Measurements from ENCODE around the gene SNRPA. TPM values are rescaled to one million over a fixed set of nuclear protein-coding genes. Genes with fewer than 3 reads are reported as not detected.
"Not testable (repeated sequence)": the region's sequence is repeated elsewhere in the genome, so short reads cannot be mapped to it uniquely, and the experiment has no call there.

Gene SNRPA
- total and polyA plus RNA-seq, 7 experiments from 2014 or later: 44.1 to 166 (median 69.9) TPM

DNA sequence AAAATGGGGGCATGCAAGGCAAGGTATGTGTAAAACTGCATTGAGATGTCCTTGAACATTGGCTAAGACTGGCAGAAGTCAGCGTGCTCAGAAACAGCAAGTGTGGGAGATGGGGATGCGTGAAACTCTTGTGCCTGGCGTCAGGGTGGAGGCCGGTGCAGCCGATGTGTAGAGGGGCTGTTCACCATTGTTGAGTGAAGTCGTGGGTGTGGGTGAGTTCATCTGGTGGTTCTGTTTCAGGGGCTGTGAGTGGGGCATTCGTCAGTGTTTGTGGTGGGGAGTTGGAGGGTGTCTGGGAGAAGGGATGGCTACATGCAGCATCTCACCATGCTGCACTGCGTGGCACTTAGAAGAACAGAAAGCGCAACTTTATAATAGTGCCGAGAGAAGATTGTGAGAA, 13.0 kb downstream of the SNRPA start:
- POLR2A ChIA-PET: no interaction called here
- Histone ChIP-seq H3K27ac (ENCODE audit: low read depth, low read length) (no peak overlapping the region), H3K4me1 (ENCODE audit: control insufficient read depth in 2 of 2, insufficient read depth in 2 of 2, low read length in 2 of 2) (peaks cover 8 to 17% of the 10 kb centered on the region in 2 donors), H3K4me3 (ENCODE audit: low read length) (no peak overlapping the region), H3K36me3 (ENCODE audit: control insufficient read depth in 2 of 3, insufficient read depth in 3 of 3, low read length in 3 of 3) (peaks cover 32 to 74% (median 52%) of the 10 kb centered on the region in 3 experiments), H3K9me3 (ENCODE audit: control insufficient read depth in 2 of 3, low read length in 3 of 3) (no peaks in the 10 kb centered on the region), H3K27me3 (ENCODE audit: control insufficient read depth in 2 of 2, insufficient read depth in 2 of 2, low read length in 2 of 2) (no peaks in the 10 kb centered on the region)
- no peak for ATAC-seq
- intact Hi-C loops (cut with micrococcal nuclease): no loop called here
- peak overlapping the region in 1 of 10 donors; percentile 10 for H3K4me3 Mint-ChIP-seq
- peaks cover 13 to 56% (median 48%) of the 10 kb centered on the region in 5 donors for H3K36me3 Mint-ChIP-seq
- H3K27ac Mint-ChIP-seq: peak overlapping the region in 6 of 9 donors; percentile 17 to 84 (median 42)
- no peaks in the 10 kb centered on the region for H3K9me3 Mint-ChIP-seq
- H3K27me3 Mint-ChIP-seq: no peaks in the 10 kb centered on the region
- CTCF ChIA-PET: no interaction called here
- peaks cover 10 to 47% (median 40%) of the 10 kb centered on the region in 7 donors for H3K4me1 Mint-ChIP-seq
- no peak for DNase-seq

DNA sequence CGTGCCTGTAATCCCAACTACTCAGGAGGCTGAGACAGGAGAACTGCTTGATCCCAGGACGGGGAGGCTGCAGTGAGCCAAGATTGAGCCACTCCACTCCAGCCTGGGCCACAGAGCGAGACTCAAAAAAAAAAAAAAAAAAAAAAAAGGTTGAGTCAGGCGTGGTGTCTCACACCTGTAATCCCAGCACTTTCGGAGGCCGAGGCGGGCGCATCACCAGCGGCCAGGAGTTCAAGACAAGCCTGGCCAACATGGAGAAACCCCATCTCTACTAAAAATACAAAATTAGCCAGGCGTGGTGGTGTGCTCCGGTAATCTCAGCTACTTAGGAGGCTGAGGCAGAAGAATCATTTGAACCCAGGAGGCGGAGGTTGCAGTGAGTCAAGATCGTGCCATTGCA, 15.4 kb downstream of the SNRPA start:
- H3K27me3 ChIP-seq (ENCODE audit: control insufficient read depth in 2 of 2, insufficient read depth in 2 of 2, low read length in 2 of 2); H3K27ac ChIP-seq (ENCODE audit: low read depth, low read length); intact Hi-C loops (cut with micrococcal nuclease); ATAC-seq; DNase-seq; H3K9me3 Mint-ChIP-seq; H3K4me3 ChIP-seq (ENCODE audit: low read length); H3K27ac Mint-ChIP-seq; H3K9me3 ChIP-seq (ENCODE audit: control insufficient read depth in 2 of 3, low read length in 3 of 3); CTCF ChIA-PET; H3K27me3 Mint-ChIP-seq; H3K4me3 Mint-ChIP-seq: not testable (repeated sequence)
- Mint-ChIP-seq H3K4me1 (peaks cover 10 to 50% (median 40%) of the 10 kb centered on the region in 7 donors), H3K36me3 (peaks cover 13 to 49% (median 46%) of the 10 kb centered on the region in 5 donors)
- POLR2A ChIA-PET: interaction anchor here (0.9 to 1.1 kb wide), 4 partner anchors 11 to 43 kb away, joined by 3 to 6 read pairs (median 5); partner anchors contain the start of gene RAB4B
- Histone ChIP-seq H3K36me3 (ENCODE audit: control insufficient read depth in 2 of 3, insufficient read depth in 3 of 3, low read length in 3 of 3) (peaks cover 28 to 51% (median 35%) of the 10 kb centered on the region in 3 experiments), H3K4me1 (ENCODE audit: control insufficient read depth in 2 of 2, insufficient read depth in 2 of 2, low read length in 2 of 2) (peaks cover 14 to 17% of the 10 kb centered on the region in 2 donors)

DNA sequence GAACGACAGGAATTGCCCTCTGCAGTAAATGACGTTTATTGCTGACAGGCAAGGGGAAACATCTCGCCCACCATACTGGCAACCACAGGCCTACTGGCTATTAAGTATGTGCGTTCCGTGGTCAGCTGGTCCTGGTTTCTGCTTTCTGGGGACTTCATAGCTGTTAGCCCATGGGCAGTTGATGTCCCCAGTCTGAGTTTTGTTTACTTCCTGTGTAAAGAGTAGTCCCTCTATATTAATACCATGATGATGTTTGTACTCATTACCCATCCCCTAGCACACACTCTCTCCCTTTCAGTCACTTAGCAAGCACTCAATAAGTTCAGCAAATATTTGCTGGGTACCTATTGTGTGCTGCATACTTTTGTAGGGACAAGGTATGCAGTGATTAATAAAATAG, 17.9 kb downstream of the SNRPA start:
- H3K36me3 ChIP-seq (ENCODE audit: control insufficient read depth in 2 of 3, insufficient read depth in 3 of 3, low read length in 3 of 3): peaks cover 8 to 26% (median 11%) of the 10 kb centered on the region in 3 experiments
- Mint-ChIP-seq H3K9me3 (peaks cover 0 to 6% (median 0%) of the 10 kb centered on the region in 11 donors), H3K27me3 (no peaks in the 10 kb centered on the region), H3K4me3 (no peak overlapping the region), H3K4me1 (peaks cover 11 to 36% (median 27%) of the 10 kb centered on the region in 7 donors), H3K27ac (peak overlapping the region in 1 of 9 donors; percentile 17), H3K36me3 (peaks cover 5 to 40% (median 26%) of the 10 kb centered on the region in 5 donors)
- no peaks in the 10 kb centered on the region for H3K27me3 ChIP-seq (ENCODE audit: control insufficient read depth in 2 of 2, insufficient read depth in 2 of 2, low read length in 2 of 2)
- H3K27ac ChIP-seq (ENCODE audit: low read depth, low read length): no peak overlapping the region
- no peak for DNase-seq
- CTCF ChIA-PET: no interaction called here
- no peak overlapping the region for H3K4me3 ChIP-seq (ENCODE audit: low read length)
- H3K9me3 ChIP-seq (ENCODE audit: control insufficient read depth in 2 of 3, low read length in 3 of 3): no peaks in the 10 kb centered on the region
- POLR2A ChIA-PET: no interaction called here
- H3K4me1 ChIP-seq (ENCODE audit: control insufficient read depth in 2 of 2, insufficient read depth in 2 of 2, low read length in 2 of 2): peaks cover 12 to 14% of the 10 kb centered on the region in 2 donors
- intact Hi-C loops (cut with micrococcal nuclease): no loop called here
- ATAC-seq: no peak

DNA sequence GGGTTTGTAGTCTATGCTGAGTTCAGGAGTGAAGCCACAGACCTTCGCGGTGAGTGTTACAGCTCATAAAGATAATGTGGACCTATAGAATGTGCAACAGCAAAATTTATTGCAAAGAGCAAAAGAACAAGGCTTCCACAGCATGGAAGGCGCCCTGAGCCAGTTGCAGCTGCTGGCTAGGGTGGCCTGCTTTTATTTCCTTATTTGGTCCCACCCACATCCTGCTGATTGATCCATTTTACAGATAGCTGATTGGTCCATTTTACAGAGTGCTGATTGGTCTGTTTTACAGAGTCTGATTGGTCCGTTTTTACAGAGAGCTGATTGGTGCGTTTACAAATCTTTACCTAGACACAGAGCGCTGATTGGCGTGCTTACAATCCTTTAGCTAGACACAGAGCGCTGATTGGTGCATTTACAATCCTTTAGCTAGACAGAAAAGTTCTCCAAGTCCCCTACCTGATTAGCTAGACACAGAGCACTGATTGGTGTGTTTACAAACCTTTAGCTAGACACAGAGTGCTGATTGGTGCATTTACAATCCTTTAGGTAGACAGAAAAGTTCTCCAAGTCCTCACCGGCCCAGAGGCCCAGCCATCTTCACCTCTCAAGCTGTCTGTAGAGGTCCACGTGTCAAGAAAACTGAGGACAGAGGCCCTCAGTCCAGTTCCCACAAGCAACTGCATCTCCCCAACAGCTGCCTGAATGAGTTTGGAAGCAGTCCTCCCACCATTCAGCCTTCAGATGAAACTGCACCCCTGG, 20.3 kb downstream of the SNRPA start:
- not testable (repeated sequence) for H3K4me1 ChIP-seq (ENCODE audit: control insufficient read depth in 2 of 2, insufficient read depth in 2 of 2, low read length in 2 of 2); H3K27me3 ChIP-seq (ENCODE audit: control insufficient read depth in 2 of 2, insufficient read depth in 2 of 2, low read length in 2 of 2); H3K4me3 ChIP-seq (ENCODE audit: low read length); H3K27ac ChIP-seq (ENCODE audit: low read depth, low read length); H3K9me3 ChIP-seq (ENCODE audit: control insufficient read depth in 2 of 3, low read length in 3 of 3); H3K9me3 Mint-ChIP-seq; H3K27me3 Mint-ChIP-seq; ATAC-seq; H3K36me3 ChIP-seq (ENCODE audit: control insufficient read depth in 2 of 3, insufficient read depth in 3 of 3, low read length in 3 of 3)
- H3K27ac Mint-ChIP-seq: peak overlapping the region in 5 of 9 donors; percentile 6 to 80 (median 66)
- ChIA-PET CTCF (interaction anchor here (0.6 to 0.9 kb wide), 2 partner anchors 48 to 627 kb away, joined by 3 to 6 read pairs; no protein-coding TSS in a partner anchor), POLR2A (interaction anchor here (1.3 to 2.0 kb wide), 2 partner anchors 19 to 21 kb away, joined by 3 to 6 read pairs; partner anchors contain the start of genes ACTMAP and SNRPA)
- peak overlapping the region in 3 of 10 donors; percentile 17 to 39 (median 23) for H3K4me3 Mint-ChIP-seq
- peak in 5 of 9 donors; percentile 12 to 47 (median 25) for DNase-seq
- intact Hi-C loops (cut with micrococcal nuclease): loop anchor here (10.0 kb wide), 2 partner anchors 486 to 584 kb away; partner anchors contain the start of genes AKT2 (in 1 of the 2) and TGFB1 (in 1 of the 2)
- peaks cover 5 to 20% (median 10%) of the 10 kb centered on the region in 7 donors for H3K4me1 Mint-ChIP-seq
- peaks cover 0 to 26% (median 10%) of the 10 kb centered on the region in 5 donors for H3K36me3 Mint-ChIP-seq

DNA sequence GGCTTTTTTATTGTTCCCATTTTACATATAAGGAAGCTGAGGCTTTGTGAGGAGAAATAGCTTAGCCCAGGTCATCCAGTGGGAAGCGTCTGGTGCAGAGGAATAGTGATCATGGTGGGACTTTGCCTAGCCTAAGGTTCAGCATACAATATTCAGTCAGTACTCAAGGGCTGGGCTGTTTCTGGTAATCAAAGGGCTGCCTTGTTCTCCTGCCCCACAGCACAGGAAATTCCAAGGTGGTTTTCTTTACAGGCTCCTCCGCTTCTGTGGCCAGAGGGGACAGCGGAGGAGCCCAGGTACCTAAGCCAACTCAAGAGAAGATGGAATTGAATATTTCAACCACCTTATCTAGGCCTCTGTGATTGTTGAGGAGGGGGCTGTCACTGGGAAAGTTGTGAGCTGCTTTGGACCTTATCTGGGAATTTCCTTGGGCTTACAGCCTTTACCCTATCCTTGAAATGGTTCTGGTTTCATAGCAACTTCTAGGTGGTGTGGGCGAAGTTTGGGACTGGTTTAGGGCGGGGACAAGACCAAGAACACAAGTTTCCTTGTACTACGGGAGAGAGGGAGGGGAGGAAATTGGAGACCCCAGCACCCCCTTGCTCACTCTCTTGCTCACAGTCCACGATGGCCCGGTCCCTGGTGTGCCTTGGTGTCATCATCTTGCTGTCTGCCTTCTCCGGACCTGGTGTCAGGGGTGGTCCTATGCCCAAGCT, 24.1 kb downstream of the SNRPA start, which contains the start of gene MIA:
TSS of gene MIA (plus strand) at position 606 of the 716 bp plus-strand sequence. CDS start at position 628, 22 bp downstream.
- Histone ChIP-seq H3K27me3 (ENCODE audit: control insufficient read depth in 2 of 2, insufficient read depth in 2 of 2, low read length in 2 of 2) (no peaks in the 10 kb centered on the region), H3K27ac (ENCODE audit: low read depth, low read length) (no peak within 1 kb of the TSS), H3K9me3 (ENCODE audit: control insufficient read depth in 2 of 3, low read length in 3 of 3) (no peaks in the 10 kb centered on the region), H3K36me3 (ENCODE audit: control insufficient read depth in 2 of 3, insufficient read depth in 3 of 3, low read length in 3 of 3) (no peaks in the 10 kb centered on the region), H3K4me1 (ENCODE audit: control insufficient read depth in 2 of 2, insufficient read depth in 2 of 2, low read length in 2 of 2) (peaks cover 18 to 28% of the 10 kb centered on the region in 2 donors), H3K4me3 (ENCODE audit: low read length) (no peak within 1 kb of the TSS)
- DNase-seq (no peak), ATAC-seq (no peak)
- intact Hi-C loops (cut with micrococcal nuclease): loop anchor here (5.0 to 10.0 kb wide), 3 partner anchors 163 to 580 kb away; partner anchors contain the start of genes AKT2 (in 1 of the 2) and TGFB1 (in 1 of the 2)
- peak within 1 kb of the TSS in 7 of 9 donors; percentile 58 to 98 (median 72) for H3K27ac Mint-ChIP-seq
- peaks cover 0 to 6% (median 0%) of the 10 kb centered on the region in 11 donors for H3K9me3 Mint-ChIP-seq
- H3K4me3 Mint-ChIP-seq: peak within 1 kb of the TSS in 3 of 10 donors; percentile 25 to 91 (median 45)
- CTCF ChIA-PET: interaction anchor here (0.6 to 1.4 kb wide), 2 partner anchors 31 to 579 kb away, joined by 3 read pairs; no protein-coding TSS in a partner anchor
- H3K27me3 Mint-ChIP-seq: no peaks in the 10 kb centered on the region
- peaks cover 0 to 20% (median 9%) of the 10 kb centered on the region in 5 donors for H3K36me3 Mint-ChIP-seq
- peaks cover 19 to 45% (median 34%) of the 10 kb centered on the region in 7 donors for H3K4me1 Mint-ChIP-seq
- POLR2A ChIA-PET: interaction anchor here (1.0 to 5.6 kb wide), 2 partner anchors 22 to 25 kb away, joined by 3 to 89 read pairs; partner anchors contain the start of genes ACTMAP, EGLN2 and SNRPA

DNA sequence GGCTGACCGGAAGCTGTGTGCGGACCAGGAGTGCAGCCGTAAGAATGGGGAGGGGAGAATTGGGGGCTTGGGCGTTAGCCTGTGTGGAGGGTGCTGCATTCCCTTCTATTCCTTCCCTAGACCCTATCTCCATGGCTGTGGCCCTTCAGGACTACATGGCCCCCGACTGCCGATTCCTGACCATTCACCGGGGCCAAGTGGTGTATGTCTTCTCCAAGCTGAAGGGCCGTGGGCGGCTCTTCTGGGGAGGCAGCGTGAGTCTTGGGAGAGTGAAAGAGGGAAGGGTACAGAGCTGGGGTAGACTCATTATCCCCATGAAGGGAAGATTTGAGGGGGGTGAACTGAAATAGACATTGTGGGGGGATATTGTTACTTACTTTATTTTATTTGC, 24.6 kb downstream of the SNRPA start:
- H3K36me3 ChIP-seq (ENCODE audit: control insufficient read depth in 2 of 3, insufficient read depth in 3 of 3, low read length in 3 of 3): no peaks in the 10 kb centered on the region
- no peak for DNase-seq
- no peaks in the 10 kb centered on the region for H3K27me3 ChIP-seq (ENCODE audit: control insufficient read depth in 2 of 2, insufficient read depth in 2 of 2, low read length in 2 of 2)
- H3K4me3 Mint-ChIP-seq: no peak overlapping the region
- CTCF ChIA-PET: no interaction called here
- peaks cover 25 to 50% (median 38%) of the 10 kb centered on the region in 7 donors for H3K4me1 Mint-ChIP-seq
- H3K9me3 Mint-ChIP-seq: peaks cover 0 to 6% (median 0%) of the 10 kb centered on the region in 11 donors
- POLR2A ChIA-PET: interaction anchor here (1.0 to 5.6 kb wide), 3 partner anchors 21 to 25 kb away, joined by 3 to 92 read pairs (median 89); partner anchors contain the start of genes ACTMAP, EGLN2 and SNRPA
- H3K36me3 Mint-ChIP-seq: peaks cover 2 to 20% (median 7%) of the 10 kb centered on the region in 5 donors
- peak overlapping the region in 6 of 9 donors; percentile 12 to 77 (median 62) for H3K27ac Mint-ChIP-seq
- no peak for ATAC-seq
- intact Hi-C loops (cut with micrococcal nuclease): loop anchor here (5.0 to 10.0 kb wide), 3 partner anchors 163 to 579 kb away; partner anchors contain the start of genes AKT2 (in 1 of the 2) and TGFB1 (in 1 of the 2)
- no peaks in the 10 kb centered on the region for H3K27me3 Mint-ChIP-seq
- H3K27ac ChIP-seq (ENCODE audit: low read depth, low read length): no peak overlapping the region
- peaks cover 18 to 30% of the 10 kb centered on the region in 2 donors for H3K4me1 ChIP-seq (ENCODE audit: control insufficient read depth in 2 of 2, insufficient read depth in 2 of 2, low read length in 2 of 2)
- no peak overlapping the region for H3K4me3 ChIP-seq (ENCODE audit: low read length)
- H3K9me3 ChIP-seq (ENCODE audit: control insufficient read depth in 2 of 3, low read length in 3 of 3): no peaks in the 10 kb centered on the region
